MM.1S (cell line): ENCODE data around the gene ZNF473.
"Not testable (repeated sequence)": the region's sequence is repeated elsewhere in the genome, so short reads cannot be mapped to it uniquely, and the experiment has no call there.

Experiments used
- EZH2 ChIP-seq: fragments of 300-600 bp; sonication (generic); optimal IDR thresholded peaks from 2 replicates; pipeline ENCODE3; 2017; ENCODE audit warnings: low read depth, mild to moderate bottlenecking, antibody characterized with exemption, low read length, mixed read lengths
- TF ChIP-seq, protein P1 (sequence below): fragments of 300-600 bp; sonication (generic); IDR thresholded peaks from 2 replicates; pipeline ENCODE4 v1.5.1; 2016; ENCODE audit warnings: antibody characterized with exemption, low read length, mixed read lengths

DNA sequence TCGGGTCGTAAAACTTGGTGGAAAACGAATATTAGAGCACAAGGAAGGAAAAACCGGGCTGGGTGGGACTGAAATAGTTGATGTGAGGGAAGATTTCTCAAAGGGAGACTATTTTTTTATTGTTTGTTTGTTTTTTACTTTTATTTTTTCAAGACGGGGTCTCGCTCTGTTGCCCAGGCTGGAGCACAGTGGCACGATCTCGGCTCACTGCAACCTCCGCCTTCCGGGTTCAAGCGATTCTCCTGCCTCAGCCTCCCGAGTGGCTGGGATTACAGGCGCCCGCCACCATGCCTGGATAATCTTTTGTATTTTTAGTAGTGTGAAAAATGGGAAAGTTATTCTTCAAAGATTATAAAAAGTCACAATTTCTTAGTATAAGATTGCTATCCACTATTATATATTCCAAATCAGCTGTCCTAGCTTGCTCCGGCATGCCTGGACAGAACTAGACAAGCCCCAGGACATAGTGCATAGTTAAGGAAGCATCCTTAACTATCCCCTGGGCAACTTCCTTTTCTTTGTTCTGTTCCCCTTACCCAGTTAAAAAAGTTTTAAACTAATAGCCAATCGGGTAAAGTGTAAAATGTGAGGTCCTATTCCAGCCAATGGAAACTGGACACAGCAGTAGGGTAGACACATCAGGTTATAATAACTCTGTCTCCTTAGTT, 25.6 kb downstream of the ZNF473 start:
- TF ChIP-seq, protein P1, sequence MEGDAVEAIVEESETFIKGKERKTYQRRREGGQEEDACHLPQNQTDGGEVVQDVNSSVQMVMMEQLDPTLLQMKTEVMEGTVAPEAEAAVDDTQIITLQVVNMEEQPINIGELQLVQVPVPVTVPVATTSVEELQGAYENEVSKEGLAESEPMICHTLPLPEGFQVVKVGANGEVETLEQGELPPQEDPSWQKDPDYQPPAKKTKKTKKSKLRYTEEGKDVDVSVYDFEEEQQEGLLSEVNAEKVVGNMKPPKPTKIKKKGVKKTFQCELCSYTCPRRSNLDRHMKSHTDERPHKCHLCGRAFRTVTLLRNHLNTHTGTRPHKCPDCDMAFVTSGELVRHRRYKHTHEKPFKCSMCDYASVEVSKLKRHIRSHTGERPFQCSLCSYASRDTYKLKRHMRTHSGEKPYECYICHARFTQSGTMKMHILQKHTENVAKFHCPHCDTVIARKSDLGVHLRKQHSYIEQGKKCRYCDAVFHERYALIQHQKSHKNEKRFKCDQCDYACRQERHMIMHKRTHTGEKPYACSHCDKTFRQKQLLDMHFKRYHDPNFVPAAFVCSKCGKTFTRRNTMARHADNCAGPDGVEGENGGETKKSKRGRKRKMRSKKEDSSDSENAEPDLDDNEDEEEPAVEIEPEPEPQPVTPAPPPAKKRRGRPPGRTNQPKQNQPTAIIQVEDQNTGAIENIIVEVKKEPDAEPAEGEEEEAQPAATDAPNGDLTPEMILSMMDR: not testable (repeated sequence)
- not testable (repeated sequence) for TF ChIP-seq EZH2
